Lung (tissue), 12 donors: ENCODE data around the gene KIN. TPM values are rescaled to one million over a fixed set of nuclear protein-coding genes. Genes with fewer than 3 reads are reported as not detected.

Experiments used
- ATAC-seq: fragments of 200-7000 bp; cut with Tn5 transposase; one replicate; pipeline ENCODE4 v1.9.1; 2020; ENCODE audit warnings: moderate number of reproducible peaks; ENCODE audit not compliant: insufficient read depth, low FRiP score
- DNase-seq, 3 donors: peaks; one replicate each; pipeline ENCODE4 v3.0.0-alpha.2; 2013 to 2017
- H3K27ac ChIP-seq, 2 donors: one replicate each; pipeline ENCODE4 v1.5.1; 2013; ENCODE audit warnings: mild to moderate bottlenecking in 2 of 2, moderate library complexity in 2 of 2, control low read depth in 1 of 2, inconsistent platforms in 1 of 2, low read depth in 1 of 2, low read length in 1 of 2
- H3K27me3 ChIP-seq, 3 donors: one replicate each; pipeline ENCODE4 v1.5.1; 2013; ENCODE audit warnings: low read length in 2 of 3; ENCODE audit not compliant: control insufficient read depth in 3 of 3, insufficient read depth in 3 of 3
- H3K36me3 ChIP-seq, 4 donors: one replicate each; pipeline ENCODE4 v1.5.1; 2013; ENCODE audit warnings: low read length in 4 of 4, mild to moderate bottlenecking in 1 of 4, moderate library complexity in 1 of 4; ENCODE audit not compliant: control insufficient read depth in 4 of 4, insufficient read depth in 4 of 4
- H3K4me1 ChIP-seq, 5 donors: one replicate each; pipeline ENCODE4 v1.5.1; 2013; ENCODE audit warnings: low read length in 5 of 5, mild to moderate bottlenecking in 2 of 5, moderate library complexity in 1 of 5; ENCODE audit not compliant: control insufficient read depth in 5 of 5, insufficient read depth in 5 of 5
- H3K4me3 ChIP-seq: one replicate; pipeline ENCODE4 v1.5.1; 2013; ENCODE audit warnings: mild to moderate bottlenecking, control low read depth, moderate library complexity
- H3K9ac ChIP-seq, 2 donors: one replicate each; pipeline ENCODE4 v1.5.1; 2013; ENCODE audit warnings: low read length in 2 of 2, control low read depth in 1 of 2; ENCODE audit not compliant: insufficient read depth in 1 of 2
- H3K9me3 ChIP-seq, 4 donors: one replicate each; pipeline ENCODE4 v1.5.1; 2013; ENCODE audit warnings: low read length in 3 of 4, mild to moderate bottlenecking in 1 of 4, moderate library complexity in 1 of 4; ENCODE audit not compliant: control insufficient read depth in 4 of 4, insufficient read depth in 3 of 4
- WGBS, 2 donors: extraction: QIAGEN DNeasy Blood & Tissue Kit; methylation state at CpG; one replicate each; pipeline ENCODE4 v1.1.7; 2013; 5-methylcytosine and 5-hydroxymethylcytosine counted together
- polyA plus RNA-seq, 2 donors: library from polyadenylated mRNA; stranded (reverse); fragments of 200-250 nt; gene quantifications; one replicate each; pipeline ENCODE4 v1.2.1, GENCODE V29; 2013
- total RNA-seq, 2 donors: library from RNA; depleted of rRNA in 1 of 2; stranded (reverse); fragments of >200 nt in 1 of 2; gene quantifications; one replicate each; pipeline ENCODE4 v1.2.1, GENCODE V29; 2014 to 2021
- TF ChIP-seq, protein P1 (sequence below): IDR thresholded peaks from 2 replicates; pipeline ENCODE4 v1.5.1; 2012; ENCODE audit warnings: mild to moderate bottlenecking; ENCODE audit errors: control extremely low read depth, extremely low read depth
- donor health status: control.
- donor health status: control.
- donor health status: Bipolar disorder and iron deficiency.
- donor health status: healthy.
- donor health status: DM: yes; HTN: yes; CAD: no.

The KIN gene
- total and polyA plus RNA-seq, 4 donors = 6.0 to 15.9 (median 9.8) TPM

DNA sequence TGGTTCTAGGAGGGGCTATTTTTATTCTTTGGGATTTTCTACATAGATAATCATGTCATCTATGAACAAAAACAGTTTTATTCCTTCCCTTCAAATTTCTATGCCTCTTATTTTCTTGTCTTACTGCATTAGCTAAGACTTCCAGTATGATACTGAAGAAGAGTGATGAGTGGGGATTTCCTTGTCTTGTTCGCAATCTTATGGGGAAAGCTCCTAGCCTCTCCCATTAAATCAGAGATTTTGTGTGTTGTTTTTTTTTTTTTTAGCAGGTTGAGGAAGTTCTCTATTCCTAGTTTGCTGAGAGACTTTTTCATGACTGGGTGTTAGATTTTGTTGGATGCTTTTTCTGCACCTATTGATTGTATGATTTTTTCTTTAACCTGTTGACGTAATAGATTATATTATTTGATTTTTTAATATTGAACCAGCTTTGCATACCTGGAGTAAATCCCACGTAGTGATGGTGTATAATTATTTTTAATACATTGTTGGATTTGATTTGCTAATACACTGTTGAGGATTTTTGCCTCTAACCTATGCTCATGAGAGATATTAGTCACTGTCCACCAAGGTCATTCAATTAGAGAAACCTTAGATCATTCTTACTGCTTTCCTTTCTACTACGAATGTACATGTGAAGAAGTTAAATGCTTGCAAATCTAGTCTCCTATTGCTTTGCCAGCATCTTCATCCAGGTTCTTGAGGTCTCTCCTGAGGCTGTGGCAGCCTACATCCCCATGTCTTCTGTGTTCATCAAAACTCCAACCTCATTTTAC is 6.6 kb upstream of the KIN start:
- ATAC-seq (no peak), DNase-seq (no peak)
- Histone ChIP-seq H3K4me3 (no peak overlapping the region), H3K9ac (no peak overlapping the region), H3K36me3 (peaks cover 2 to 19% (median 6%) of the 10 kb centered on the region in 4 donors), H3K4me1 (peaks cover 0 to 18% (median 1%) of the 10 kb centered on the region in 5 donors), H3K27ac (peak overlapping the region in 1 of 2 donors; percentile 72), H3K27me3 (no peaks in the 10 kb centered on the region), H3K9me3 (no peaks in the 10 kb centered on the region)
- TF ChIP-seq, protein P1, sequence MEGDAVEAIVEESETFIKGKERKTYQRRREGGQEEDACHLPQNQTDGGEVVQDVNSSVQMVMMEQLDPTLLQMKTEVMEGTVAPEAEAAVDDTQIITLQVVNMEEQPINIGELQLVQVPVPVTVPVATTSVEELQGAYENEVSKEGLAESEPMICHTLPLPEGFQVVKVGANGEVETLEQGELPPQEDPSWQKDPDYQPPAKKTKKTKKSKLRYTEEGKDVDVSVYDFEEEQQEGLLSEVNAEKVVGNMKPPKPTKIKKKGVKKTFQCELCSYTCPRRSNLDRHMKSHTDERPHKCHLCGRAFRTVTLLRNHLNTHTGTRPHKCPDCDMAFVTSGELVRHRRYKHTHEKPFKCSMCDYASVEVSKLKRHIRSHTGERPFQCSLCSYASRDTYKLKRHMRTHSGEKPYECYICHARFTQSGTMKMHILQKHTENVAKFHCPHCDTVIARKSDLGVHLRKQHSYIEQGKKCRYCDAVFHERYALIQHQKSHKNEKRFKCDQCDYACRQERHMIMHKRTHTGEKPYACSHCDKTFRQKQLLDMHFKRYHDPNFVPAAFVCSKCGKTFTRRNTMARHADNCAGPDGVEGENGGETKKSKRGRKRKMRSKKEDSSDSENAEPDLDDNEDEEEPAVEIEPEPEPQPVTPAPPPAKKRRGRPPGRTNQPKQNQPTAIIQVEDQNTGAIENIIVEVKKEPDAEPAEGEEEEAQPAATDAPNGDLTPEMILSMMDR = no peak
- 90 to 92% methylated on average over 4 of the region's 4 CpGs for WGBS, 2 donors

DNA sequence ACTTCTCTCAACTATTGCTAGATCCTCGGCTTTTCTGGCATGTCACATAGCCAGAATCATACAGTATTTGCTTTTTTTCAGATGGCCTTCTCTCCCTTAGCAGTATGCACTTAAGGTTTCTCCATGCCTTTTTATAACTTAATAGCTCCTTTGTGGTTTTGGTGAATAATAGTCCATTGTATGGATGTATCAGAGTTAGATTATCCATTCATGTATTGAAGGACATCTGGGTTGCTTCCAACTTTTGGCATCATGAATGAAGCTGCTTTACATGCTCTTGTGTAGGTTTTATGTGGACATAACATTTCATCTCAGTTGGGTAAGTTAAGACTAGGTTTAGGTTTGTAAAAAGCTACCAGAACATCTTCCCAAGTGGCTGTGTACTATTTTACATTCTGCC is 4.7 kb upstream of the KIN start:
- Histone ChIP-seq H3K9me3 (no peaks in the 10 kb centered on the region), H3K9ac (no peak overlapping the region), H3K27me3 (no peaks in the 10 kb centered on the region), H3K4me1 (peaks cover 0 to 18% (median 3%) of the 10 kb centered on the region in 5 donors), H3K4me3 (no peak overlapping the region), H3K36me3 (peaks cover 0 to 11% (median 6%) of the 10 kb centered on the region in 4 donors), H3K27ac (peak overlapping the region in 1 of 2 donors; percentile 60)
- ATAC-seq (no peak), DNase-seq (no peak)
- WGBS, 2 donors = 76 to 97% methylated on average over 1 of the region's 1 CpG
- TF ChIP-seq, protein P1 = no peak

DNA sequence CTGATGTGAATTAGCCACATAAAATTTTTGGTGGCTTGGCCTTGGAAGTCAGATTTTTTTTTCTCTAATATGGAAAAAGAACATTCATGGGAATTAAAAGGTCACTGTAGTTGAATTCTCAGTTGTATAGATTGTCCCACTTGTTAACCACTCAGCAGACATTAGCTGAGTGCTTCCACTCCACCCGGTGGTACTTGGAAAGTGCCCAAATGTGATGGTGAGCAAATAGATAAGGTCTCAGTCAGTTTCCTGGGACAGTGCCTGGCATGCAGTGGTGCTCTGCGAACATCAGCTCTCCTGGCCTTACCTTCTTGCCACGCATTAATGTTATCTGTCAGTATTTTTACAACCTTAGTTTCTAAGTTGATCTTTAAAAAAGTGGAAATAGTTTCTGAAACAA is 1.6 kb upstream of the KIN start:
- no peak for ATAC-seq
- H3K27ac ChIP-seq = peak overlapping the region in 1 of 2 donors; percentile 93
- no peaks in the 10 kb centered on the region for H3K27me3 ChIP-seq
- WGBS, 2 donors = 46 to 52% methylated on average over 3 of the region's 3 CpGs
- no peak overlapping the region for H3K4me3 ChIP-seq
- peak in 1 of 3 donors; percentile 14 for DNase-seq
- peaks cover 0 to 4% (median 0%) of the 10 kb centered on the region in 4 donors for H3K36me3 ChIP-seq
- TF ChIP-seq, protein P1 = no peak
- H3K9me3 ChIP-seq = no peaks in the 10 kb centered on the region
- H3K9ac ChIP-seq = peak overlapping the region; percentile 63 to 82
- peaks cover 0 to 26% (median 8%) of the 10 kb centered on the region in 5 donors for H3K4me1 ChIP-seq
